GM12872 (cell line): ENCODE measurements around the gene TTC31.
A peak's percentile ranks its signal among the peaks of the same experiment; 100 is the strongest.

Experiments
- CTCF ChIP-seq: IDR thresholded peaks from 3 replicates; pipeline ENCODE4 v1.5.1; 2011; ENCODE audit warnings: low read depth, mild to moderate bottlenecking, low read length, moderate library complexity; ENCODE audit not compliant: insufficient read depth

TTC31 gene

GRCh38 chr2:74461187-74462053, 21.5 kb upstream of the TTC31 start:
- TF ChIP-seq CTCF = peak; percentile 43

- TF ChIP-seq CTCF = no peak
These were observed 20.7 kb upstream of the TTC31 start for GRCh38 chr2:74462054-74462785.

- no peak for TF ChIP-seq CTCF
These were observed 20.1 kb upstream of the TTC31 start for GRCh38 chr2:74462786-74463105.

- no peak for TF ChIP-seq CTCF
These were observed 18.5 kb upstream of the TTC31 start for GRCh38 chr2:74464406-74464805.

- TF ChIP-seq CTCF = no peak
These were observed 11.4 kb upstream of the TTC31 start for GRCh38 chr2:74471332-74472065.

GRCh38 chr2:74472086-74472944, 10.6 kb upstream of the TTC31 start, which contains the start of gene MRPL53:
Gene MRPL53 (minus strand): TSS chr2:74472680. CDS start chr2:74472660, 20 bp downstream.
- TF ChIP-seq CTCF = no peak
